ENCODE results near the gene KHK. TPM values are rescaled to one million over a fixed set of nuclear protein-coding genes. Genes with fewer than 3 reads are reported as not detected.

Gene KHK
- 4.5 TPM for total RNA-seq
- long read RNA-seq, transcript KHK-202 (8 exons, 2,411 nt), result major isoform, 6 of 8 reads
- long read RNA-seq, partial matches to known transcripts, result 0 of 8 reads
- long read RNA-seq, other reads (novel, unspliced or antisense), result 2 of 8 reads

DNA sequence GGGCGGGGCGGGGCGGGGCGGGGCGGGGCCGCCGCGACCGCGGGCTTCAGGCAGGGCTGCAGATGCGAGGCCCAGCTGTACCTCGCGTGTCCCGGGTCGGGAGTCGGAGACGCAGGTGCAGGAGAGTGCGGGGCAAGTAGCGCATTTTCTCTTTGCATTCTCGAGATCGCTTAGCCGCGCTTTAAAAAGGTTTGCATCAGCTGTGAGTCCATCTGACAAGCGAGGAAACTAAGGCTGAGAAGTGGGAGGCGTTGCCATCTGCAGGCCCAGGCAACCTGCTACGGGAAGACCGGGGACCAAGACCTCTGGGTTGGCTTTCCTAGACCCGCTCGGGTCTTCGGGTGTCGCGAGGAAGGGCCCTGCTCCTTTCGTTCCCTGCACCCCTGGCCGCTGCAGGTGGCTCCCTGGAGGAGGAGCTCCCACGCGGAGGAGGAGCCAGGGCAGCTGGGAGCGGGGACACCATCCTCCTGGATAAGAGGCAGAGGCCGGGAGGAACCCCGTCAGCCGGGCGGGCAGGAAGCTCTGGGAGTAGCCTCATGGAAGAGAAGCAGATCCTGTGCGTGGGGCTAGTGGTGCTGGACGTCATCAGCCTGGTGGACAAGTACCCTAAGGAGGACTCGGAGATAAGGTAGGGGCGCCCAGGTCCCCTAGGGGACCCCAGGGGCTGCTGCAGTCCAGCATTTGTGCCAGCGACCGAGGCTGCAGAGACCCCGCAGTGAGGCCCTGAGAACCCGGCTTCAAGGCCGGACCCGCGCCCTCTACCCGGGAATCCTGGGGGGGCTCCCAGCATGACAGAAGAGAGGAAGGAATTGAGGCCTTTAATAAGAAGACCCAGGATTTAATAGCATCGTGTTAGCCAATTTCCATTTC is at the start of gene KHK:
KHK (plus strand) TSS at position 49 of the 870 bp plus-strand sequence; CDS start at position 537, 488 bp downstream.
- ATAC-seq (no peak), DNase-seq (ENCODE audit: missing footprints) (no peak)
- intact Hi-C loops (cut with DNase I), result loop anchor here (1.0 to 5.0 kb wide), 3 partner anchors 36 to 126 kb away; partner anchors contain the start of genes AGBL5 and TMEM214

DNA sequence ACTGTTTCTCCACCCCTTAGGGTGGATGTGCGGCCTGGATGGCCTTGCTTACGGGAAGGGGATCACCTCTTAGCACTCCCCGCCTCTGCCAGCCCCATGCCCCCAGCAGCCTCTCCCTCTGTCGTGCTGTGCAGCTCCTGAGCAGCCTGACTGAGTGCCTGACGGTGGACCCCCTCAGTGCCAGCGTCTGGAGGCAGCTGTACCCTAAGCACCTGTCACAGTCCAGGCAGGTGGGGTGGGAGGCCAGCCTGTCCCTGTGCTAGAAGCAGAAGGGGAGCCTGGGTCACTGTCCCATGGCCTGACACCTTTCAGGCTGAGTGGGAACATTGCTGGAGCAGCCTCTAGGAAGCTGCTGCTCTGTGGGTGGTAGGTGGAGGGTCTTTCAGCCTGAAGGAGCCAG is 48.6 kb upstream of the KHK start:
- ATAC-seq, result no peak
- no peak for DNase-seq (ENCODE audit: missing footprints)
- intact Hi-C loops (cut with DNase I), result no loop called here

DNA sequence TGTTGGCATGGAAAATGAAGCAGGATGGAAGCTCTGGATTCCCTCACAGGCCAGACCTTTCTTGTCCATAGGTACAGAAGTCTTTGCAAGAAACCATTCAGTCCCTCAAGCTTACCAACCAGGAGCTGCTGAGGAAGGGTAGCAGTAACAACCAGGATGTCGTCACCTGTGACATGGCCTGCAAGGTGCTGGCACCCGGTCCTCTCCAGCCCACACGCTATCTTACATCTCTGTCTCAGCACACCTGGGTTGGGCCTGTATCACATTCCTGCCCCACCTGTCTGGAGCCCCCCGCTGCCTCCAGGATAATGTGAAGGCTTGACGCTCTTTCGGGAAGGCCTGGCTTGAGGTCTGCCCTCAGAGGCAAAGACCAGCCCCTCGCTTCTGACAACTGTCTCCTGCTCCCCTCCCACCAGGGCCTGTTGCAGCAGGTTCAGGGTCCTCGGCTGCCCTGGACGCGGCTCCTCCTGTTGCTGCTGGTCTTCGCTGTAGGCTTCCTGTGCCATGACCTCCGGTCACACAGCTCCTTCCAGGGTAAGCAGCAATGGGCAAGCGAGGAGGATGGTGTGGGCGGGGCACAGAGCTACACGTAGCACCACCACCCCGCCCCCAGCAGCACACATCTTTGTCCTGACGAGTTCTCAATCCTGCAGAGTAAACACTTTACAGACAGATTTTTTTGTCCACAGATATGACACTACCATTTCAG is 47.8 kb upstream of the KHK start:
- DNase-seq (ENCODE audit: missing footprints) (no peak), ATAC-seq (no peak)
- intact Hi-C loops (cut with DNase I), result no loop called here

DNA sequence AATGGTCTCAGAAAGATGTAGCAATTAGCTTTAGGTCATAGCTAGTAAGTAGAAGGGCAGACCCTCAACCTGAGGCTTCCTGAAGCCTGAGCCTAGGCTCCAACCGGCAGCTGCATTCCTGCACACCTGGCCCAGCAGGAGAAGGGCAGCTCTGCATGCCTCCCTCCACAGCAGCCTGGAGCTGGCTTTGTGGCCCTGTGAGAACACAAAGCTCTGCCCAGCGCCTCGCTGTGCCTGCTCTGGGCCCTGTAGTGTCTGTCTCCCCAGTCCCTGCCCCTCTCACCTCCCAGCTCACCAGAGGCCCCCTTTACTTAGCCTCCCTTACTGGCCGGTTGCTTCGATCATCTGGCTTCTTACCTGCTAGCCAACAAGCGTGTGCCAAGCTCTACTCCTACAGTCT is 47.1 kb upstream of the KHK start:
- DNase-seq (ENCODE audit: missing footprints) (no peak), ATAC-seq (no peak)
- intact Hi-C loops (cut with DNase I), result no loop called here

DNA sequence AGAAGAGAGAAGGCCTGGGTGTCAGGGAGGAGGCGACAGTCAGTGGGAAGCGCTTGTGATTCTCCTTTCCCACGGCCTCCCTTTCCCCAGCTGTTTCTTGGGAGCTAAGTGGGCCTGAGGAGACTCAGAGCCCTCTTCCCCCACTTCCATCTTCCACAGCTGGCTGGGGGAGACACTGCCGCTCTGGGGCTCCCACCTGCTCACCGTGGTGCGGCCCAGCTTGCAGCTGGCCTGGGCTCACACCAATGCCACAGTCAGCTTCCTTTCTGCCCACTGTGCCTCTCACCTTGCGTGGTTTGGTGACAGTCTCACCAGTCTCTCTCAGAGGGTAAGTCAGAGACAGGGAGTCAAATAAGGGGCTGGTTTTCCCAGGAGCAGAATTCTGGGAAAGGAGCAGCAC is 46.7 kb upstream of the KHK start:
- intact Hi-C loops (cut with DNase I), result no loop called here
- ATAC-seq (no peak), DNase-seq (ENCODE audit: missing footprints) (no peak)

DNA sequence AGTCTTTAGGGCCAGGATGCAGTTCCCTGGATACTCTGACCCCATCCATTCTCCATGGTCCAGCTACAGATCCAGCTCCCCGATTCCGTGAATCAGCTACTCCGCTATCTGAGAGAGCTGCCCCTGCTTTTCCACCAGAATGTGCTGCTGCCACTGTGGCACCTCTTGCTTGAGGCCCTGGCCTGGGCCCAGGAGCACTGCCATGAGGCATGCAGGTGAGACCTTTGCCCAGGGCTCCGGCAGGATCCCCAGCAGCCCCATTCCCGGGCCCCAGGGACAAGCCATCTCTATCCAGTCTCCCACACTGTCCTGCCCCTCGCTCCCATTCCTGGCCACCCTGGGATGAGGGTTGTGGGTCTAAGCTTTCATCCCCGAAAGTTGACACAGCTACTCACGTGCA is 46.3 kb upstream of the KHK start:
- ATAC-seq, result no peak
- intact Hi-C loops (cut with DNase I), result no loop called here
- no peak for DNase-seq (ENCODE audit: missing footprints)

DNA sequence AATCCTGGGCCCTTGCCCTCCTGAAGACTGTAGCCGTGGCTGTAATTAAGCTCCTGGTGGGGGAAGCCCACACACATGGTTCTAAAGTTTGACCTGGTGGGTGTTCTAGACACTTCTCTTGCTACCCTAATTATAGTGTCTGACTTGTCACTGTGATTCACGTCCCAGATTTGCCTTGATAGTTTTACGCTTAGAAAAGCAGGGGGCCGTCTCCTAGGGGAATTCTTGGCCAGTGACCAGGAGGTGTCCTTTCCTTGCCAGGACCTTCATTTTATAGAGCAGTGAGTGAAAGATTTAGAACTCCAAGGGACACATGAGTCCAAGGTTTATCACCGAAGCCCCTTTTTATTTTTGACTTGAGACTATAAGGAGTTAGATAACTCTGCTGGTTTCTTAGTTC is 44.8 kb upstream of the KHK start:
- no peak for DNase-seq (ENCODE audit: missing footprints)
- intact Hi-C loops (cut with DNase I), result no loop called here
- no peak for ATAC-seq

DNA sequence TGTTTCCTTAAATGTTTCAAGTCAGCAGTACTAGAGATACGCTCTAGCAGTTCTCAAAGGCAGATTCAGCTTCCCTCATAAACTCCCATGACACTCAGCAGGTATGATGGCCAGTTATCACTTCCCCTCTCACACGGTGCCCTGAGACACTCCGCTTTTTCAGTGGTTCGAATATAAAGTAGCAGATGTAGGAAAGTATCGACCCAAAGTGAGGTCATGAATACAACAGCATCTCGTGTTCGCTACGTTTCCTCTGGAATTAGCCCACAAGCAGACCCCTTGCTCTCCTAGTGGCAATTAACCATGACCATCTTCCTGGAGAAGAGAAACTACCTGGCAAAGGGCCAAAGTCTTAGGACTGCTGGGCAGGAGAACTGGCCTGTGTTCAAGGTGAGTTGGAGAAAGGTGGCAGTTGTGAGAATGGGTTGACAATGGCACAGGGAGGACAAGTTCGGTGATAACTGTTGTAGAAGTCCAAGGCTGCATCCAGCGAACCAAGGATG is 44.4 kb upstream of the KHK start:
- ATAC-seq, result no peak
- intact Hi-C loops (cut with DNase I), result no loop called here
- DNase-seq (ENCODE audit: missing footprints), result no peak

DNA sequence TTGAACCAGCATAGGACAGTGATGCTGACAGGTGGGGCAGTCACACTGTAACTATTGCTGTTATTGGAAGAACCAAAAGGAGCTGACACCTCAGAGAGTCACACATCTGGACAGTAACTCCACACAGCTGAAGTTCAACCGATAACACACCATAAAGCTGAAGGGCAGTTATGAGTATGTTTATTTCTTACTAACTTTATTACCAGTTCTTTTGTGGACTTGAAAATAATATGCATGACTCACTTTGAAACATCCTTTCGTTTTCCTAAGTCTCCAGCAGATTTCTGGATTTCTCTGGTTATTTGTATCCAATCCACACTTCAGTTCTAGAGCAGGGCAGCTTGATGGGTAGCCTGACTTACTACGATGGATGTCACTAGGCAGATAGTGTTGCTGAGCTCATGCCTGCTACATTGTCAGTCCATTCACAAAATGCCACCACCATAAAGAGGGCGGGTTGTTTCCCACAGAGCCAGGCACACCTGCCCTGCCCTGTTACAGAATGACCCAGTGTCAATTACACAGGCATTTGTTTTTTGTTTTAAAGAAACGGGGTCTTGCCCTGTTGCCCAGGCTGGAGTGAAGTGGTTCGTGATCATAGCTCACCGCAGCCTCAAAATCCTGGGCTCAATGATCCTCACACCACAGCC is 43.5 kb upstream of the KHK start:
- ATAC-seq (no peak), DNase-seq (ENCODE audit: missing footprints) (no peak)
- intact Hi-C loops (cut with DNase I), result no loop called here

DNA sequence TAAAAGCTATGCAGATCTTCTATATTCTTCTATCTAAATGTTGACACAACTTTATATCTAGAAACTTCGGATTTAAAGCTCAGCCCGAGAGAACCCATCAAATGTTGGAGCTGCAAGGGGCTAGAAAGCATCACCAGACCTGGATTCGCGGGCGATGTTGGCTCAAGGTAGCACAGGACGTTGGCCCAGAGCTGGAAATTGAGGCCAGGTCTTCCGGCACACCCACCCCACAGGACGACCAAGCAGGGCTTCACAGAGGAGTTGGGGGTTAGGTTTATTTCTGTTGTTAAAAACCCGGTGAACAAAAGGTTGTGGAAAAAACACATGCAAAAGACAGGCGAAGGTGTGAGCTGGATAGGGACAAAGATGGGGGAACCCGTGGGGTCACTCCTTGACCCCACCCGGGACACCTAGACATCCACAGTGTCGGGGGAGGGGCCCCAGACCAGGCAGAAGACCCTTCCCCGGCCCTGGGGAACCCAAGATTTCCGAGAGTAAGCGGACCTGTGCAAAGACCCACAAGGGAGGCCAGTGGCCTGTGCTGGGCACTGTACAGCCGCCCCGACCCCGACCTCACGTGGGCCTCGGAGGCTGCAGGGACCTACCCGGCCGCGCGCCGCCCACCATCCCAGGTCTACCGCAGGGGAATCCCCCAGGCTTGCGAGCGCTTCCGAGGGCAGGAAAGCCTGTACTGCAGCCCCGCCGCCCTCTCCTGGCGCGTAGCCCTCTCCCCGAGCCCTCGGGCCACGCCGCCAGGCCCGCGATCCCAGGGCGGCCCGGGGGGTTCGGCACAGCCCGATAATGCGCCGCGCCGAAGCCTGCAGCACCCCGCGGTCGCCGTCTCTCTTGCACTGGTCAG is 36.9 kb upstream of the KHK start:
- ATAC-seq, result peak; percentile 19
- intact Hi-C loops (cut with DNase I), result loop anchor here (2.0 kb wide), 2 partner anchors 17 to 21 kb away; partner anchors contain the start of genes OST4 and TMEM214

DNA sequence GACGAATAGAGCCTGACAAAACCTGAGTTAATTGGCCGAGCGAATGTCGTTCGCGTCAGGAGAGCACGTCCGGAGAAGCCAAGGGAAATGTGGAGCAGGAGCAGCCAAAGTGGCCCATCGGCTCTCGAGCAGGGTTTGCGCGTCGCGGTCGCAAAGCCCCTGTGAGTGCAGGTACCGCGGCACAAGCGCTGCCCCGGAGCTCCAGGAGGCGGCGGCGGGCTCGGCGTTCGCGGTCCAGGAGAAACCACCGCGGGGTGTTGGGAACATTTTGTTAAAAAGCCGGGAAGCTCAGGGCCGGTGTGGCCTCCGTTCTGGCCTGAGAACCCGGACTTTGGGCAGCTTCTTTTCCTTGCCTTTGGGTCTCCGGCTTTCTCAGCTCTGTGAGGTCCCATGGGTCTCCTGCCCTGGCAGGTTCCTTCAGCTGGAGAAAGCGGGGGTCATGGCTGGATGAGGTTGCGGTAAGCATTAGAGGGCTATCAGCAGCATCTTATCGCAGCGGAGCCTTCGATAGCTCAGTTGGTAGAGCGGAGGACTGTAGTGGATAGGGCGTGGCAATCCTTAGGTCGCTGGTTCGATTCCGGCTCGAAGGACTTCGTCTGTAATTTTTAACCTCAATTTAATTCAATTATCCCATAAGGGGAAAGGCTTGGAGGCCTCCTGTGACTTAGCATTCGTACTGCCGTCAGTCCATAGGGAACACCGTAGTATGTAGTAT is 36.1 kb upstream of the KHK start:
- peak; percentile 90 for DNase-seq (ENCODE audit: missing footprints)
- ATAC-seq, result peak; percentile 85
- intact Hi-C loops (cut with DNase I), result loop anchor here (2.0 kb wide), 2 partner anchors 18 to 20 kb away; partner anchors contain the start of genes OST4 and TMEM214

More for the DNA sequence above, 36.9 kb upstream of the KHK start:
- peak; percentile 79 for DNase-seq (ENCODE audit: missing footprints)

DNA sequence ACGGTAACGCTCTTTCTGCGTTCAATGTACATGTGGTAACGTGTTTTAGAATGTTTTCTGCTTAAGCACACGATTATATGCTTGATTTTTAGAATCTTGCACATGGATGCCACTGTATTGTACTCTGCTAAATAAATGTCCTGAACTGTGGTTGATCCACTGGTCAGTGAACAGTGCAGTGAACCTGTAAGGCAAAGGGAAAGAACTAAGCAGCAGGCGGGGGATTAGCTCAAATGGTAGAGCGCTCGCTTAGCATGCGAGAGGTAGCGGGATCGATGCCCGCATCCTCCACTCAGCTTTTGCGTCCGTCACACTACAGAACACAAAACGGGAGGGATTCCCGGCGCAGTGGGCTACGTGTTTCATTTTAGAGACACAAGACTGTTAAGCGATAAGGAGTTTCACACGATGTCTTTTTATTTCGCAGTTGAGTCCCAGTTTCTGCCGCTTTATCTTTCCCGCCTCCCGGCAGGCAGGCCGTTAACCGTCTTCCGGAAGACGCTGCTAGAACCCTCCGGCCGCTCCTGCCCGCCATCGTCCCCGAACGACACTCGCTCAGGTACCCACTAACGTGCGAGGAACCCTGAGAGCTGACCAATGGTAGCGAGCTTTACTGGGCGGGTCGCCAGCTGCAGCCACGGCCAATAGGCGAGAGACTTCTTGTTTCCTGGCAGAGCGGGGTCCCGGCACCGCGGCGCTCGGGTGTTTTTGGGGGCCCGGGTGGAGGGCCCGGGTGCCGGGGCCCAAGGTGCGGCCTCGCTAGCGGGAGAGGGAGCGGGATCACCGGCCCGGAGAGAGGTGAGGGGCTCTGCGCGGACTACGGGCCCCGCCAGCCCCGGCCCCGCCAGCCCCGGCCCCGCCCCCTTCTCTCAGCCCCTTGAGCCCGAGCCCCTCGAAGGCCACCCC is 35.3 kb upstream of the KHK start, which contains the start of gene AGBL5:
AGBL5 (plus strand) TSS at position 673 of the 906 bp plus-strand sequence. CDS start 1,291 bp downstream, outside the sequence.
- ATAC-seq, result peak; percentile 83
- intact Hi-C loops (cut with DNase I), result loop anchor here (1.0 to 2.0 kb wide), 3 partner anchors 18 to 35 kb away; partner anchors contain the start of genes KHK, OST4 and TMEM214
- peak; percentile 95 for DNase-seq (ENCODE audit: missing footprints)

DNA sequence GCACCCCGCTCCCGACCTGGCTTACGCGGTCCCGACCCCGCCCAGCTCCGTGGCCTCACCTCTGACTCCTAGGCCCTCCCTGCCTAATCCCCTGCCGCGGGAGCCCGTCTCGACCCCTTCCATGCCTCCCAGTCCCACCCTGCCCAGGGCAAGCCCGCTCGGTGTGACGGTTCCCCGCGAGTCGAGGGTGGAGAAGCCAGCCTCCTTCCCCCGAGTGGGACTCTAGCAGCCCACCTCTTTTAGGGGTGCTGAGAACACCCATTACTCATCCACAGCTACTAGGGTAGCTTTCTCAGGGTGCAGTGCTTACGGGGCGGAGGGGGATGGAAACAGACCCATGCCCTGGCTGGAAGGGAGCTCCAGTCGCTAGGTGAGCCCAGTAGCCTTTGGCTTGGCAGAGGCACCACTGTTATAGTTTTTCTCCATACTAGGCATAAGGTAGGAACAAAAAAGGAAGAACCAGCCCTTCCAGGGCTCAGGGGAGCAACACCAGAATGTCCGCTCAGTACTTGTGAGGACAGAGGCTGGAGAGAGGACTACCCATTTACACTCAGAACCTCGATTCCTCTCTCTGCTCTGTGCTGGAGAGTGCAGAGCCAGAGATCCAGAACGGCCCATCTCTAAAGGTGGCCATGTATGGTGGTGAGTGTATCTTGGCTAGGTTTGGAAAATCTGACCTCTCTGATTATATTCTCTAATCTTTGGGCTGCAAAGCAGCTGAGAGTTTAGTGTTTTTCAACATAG is 34.5 kb upstream of the KHK start:
- ATAC-seq, result peak; percentile 6
- intact Hi-C loops (cut with DNase I), result loop anchor here (1.0 to 2.0 kb wide), 3 partner anchors 19 to 34 kb away; partner anchors contain the start of genes KHK, OST4 and TMEM214

DNA sequence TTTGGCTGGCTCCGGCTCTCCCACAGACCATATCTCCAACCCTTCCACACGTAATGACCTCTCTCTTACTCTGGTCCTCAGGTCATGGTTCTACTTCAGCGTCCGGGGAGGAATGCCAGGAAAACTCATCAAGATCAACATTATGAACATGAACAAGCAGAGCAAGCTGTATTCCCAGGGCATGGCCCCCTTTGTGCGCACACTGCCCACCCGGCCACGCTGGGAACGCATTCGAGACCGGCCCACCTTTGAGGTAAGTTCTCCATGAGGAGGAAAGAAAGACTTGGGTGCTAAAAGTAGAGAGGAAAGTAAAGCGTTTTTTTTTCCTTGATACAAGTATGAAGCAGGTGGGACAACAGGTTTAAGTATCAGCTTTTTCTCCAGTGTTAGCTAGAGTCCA is 33.3 kb upstream of the KHK start:
- intact Hi-C loops (cut with DNase I), result no loop called here
- DNase-seq (ENCODE audit: missing footprints) (no peak), ATAC-seq (no peak)

More for the DNA sequence above, 34.5 kb upstream of the KHK start:
- no peak for DNase-seq (ENCODE audit: missing footprints)

DNA sequence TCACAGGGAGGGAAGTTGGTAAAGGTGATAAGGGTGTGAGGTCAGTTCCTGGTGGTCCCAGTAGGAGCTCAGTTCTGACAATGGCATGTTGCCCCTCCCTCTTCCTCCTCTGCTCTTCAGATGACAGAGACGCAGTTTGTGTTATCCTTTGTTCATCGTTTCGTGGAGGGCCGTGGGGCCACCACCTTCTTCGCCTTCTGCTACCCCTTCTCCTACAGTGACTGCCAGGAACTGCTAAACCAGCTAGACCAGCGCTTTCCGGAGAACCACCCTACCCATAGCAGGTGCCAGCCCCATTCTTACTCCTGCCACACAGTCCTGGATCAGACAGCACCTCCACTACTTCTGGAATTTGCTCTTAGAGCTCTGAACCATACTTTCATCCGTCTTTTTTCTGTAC is 32.8 kb upstream of the KHK start:
- ATAC-seq (no peak), DNase-seq (ENCODE audit: missing footprints) (no peak)

More for the DNA sequence above, 32.8 kb upstream of the KHK start:
- intact Hi-C loops (cut with DNase I), result no loop called here

Measured in Right ventricle myocardium inferior (tissue), 1 donor.